GM21423 (cell line): Measurements from ENCODE around the gene TNK1.

Source experiments
- ATAC-seq: cut with Tn5 transposase; IDR thresholded peaks from one replicate; pipeline ENCODE4 v1.9.1; 2021; ENCODE audit warnings: mild to moderate bottlenecking, moderate library complexity; ENCODE audit not compliant: unreplicated experiment

The TNK1 gene

DNA sequence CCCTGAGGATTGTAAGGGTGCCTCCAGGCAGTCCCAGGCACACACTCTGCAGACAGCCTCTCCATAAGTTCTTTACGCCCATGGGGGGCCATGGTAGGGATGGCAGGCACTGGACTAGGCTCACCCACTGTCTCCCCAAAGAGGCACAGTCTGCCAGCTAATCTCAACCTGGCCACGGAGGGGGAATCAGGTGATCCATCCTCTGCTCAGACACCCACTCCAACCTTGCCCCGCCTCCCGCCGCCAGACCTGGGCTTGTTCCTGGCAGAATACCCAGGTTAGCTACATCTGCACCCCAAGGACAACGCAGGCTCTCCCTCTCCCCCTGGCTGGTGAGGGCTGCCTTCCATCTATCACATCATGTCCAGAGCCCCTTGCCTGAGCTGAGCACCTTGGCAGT is 28.0 kb downstream of the TNK1 start:
- no peak for ATAC-seq

DNA sequence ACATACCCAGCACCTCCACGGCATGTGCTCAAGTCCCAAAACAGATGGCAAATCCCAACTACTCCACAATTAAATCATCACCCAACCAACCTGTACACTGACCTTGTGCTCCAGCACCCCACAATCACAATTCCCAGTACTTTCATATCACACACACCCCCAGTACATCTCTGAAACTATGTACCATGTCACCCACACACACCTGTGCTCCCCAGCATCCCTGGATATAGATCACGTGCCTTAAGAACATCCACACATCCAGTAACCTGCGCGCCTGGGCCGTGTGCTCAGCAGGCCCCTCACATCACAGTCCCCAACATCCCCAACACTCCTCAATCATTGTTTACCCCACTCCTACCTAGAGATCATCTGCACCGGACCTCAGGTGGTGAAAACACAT is 28.8 kb downstream of the TNK1 start:
- ATAC-seq = no peak

DNA sequence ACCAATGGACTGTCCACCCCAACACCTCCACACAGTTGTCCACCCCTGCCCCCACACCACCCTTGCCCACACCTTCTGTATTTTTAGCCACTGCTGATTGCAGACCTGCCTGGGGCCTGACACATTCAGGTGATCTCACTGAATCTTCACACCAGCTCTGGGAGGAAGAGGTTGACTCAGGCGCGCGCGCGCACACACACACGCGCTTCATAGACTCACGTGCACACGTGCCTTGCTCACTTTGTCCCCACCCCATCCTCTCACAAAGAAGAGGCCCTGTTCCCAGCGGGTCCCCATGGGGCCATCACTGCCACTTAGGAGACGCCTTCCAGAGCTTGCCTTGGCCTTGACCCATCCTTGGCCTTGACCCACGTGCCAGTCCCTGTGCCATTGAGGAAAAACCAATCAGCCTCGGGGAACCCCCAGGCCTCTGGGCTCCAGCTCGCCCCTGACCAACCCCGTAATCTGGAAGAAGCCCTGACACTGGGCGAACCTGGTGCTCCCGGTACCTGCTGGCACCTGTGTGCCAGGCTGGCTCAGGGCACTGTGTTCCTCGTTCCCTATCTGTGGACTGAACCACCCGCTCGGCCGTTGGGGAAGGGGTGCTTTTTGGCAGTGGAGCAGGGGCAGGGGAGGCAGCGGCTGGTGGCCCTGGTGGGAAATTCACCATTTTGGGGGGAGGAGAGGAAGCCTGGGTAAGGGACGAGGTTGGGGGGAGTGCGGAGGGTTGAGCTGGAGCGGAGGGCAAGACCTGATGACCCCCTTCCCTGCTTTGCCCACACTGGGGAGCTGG is 29.9 kb downstream of the TNK1 start:
- ATAC-seq = no peak

DNA sequence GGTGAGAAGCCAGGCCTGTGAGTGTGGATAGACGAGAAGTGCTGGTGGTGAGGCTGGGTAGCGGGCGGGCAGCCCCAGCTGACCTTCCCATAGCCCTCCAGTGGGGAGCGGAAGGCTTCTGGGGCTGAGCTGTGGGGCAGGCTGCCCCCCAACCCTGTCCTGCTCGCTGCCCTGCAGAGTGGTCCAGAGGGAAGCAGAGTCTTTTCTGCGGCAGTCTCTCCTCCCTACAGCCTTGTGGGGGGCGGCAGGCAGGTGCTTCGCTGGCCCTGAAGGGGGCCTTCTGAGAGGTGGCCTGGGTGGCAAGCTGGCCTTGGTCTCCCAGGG is 30.5 kb downstream of the TNK1 start:
- no peak for ATAC-seq

DNA sequence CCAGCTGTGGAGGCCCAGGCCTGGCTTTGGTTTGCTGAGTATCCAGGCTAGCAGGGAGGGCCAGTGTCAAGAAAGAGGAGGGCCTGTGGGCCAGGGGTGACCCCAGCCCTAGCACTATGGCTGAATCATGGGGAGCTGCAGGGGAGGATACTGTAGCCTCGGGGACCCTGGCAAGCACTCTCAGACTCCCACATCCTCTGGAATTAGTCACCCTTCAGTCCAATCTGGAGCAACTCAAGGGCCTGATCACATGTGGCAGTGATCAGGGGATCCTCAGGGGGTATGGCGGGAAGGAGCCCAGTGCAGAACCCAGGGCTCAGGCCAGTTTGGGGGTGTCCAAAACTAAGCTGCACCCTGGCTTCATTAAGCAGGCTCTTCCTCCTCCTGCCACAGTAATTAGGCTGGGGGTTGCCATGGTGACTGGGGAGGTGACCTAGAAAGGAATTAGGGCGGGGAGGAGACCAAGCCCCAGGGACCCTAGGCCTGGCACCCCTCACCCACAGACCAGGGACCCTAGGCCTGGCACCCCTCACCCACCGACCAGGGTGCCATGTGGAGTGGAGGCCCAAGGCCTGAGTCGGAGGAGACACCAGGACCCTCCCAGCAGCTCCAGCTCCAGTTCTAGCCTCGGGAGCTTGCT is 32.6 kb downstream of the TNK1 start:
- ATAC-seq = no peak

DNA sequence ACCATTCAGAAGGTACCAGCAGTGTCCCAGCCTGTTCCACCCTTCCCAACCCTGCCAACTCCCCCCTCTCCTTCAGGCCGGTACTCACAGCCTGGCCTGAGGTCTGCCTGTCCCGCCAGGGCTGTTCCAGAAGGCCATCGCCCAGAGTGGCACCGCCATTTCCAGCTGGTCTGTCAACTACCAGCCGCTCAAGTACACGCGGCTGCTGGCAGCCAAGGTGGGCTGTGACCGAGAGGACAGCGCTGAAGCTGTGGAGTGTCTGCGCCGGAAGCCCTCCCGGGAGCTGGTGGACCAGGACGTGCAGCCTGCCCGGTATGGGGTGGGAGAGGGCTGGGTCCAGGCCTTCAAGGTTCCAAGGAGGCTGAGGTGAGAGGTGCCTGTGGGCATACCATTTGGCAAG is 33.9 kb downstream of the TNK1 start:
- no peak for ATAC-seq

DNA sequence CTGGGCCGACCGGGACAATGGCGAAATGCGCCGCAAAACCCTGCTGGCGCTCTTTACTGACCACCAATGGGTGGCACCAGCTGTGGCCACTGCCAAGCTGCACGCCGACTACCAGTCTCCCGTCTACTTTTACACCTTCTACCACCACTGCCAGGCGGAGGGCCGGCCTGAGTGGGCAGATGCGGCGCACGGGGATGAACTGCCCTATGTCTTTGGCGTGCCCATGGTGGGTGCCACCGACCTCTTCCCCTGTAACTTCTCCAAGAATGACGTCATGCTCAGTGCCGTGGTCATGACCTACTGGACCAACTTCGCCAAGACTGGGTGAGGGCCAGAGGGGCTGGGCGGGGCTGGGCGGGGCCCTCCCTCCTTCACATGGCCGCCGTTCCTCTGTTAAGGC is 34.9 kb downstream of the TNK1 start:
- ATAC-seq = no peak

DNA sequence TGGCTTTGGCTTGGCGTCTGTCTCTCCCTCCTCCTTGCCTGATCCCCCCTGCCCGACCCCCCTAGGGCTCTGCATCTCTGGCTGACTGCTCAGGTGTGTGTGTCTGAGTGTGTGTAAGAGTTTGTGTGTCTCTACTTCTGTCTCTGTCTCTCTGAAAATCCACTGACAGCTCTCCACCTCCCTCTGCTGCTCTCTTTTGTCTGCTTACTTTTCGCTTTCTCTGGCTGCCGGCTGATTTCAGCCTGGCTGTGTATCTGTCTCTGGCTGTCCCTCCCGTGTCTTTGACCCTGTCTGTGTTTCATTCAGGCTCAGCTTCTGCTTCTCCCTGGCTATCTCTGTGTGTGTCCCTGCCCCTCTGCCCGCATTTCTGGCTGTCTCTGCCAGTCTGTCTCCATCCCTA is 35.4 kb downstream of the TNK1 start:
- no peak for ATAC-seq

DNA sequence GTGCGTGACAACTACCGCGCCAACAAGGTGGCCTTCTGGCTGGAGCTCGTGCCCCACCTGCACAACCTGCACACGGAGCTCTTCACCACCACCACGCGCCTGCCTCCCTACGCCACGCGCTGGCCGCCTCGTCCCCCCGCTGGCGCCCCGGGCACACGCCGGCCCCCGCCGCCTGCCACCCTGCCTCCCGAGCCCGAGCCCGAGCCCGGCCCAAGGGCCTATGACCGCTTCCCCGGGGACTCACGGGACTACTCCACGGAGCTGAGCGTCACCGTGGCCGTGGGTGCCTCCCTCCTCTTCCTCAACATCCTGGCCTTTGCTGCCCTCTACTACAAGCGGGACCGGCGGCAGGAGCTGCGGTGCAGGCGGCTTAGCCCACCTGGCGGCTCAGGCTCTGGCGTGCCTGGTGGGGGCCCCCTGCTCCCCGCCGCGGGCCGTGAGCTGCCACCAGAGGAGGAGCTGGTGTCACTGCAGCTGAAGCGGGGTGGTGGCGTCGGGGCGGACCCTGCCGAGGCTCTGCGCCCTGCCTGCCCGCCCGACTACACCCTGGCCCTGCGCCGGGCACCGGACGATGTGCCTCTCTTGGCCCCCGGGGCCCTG is 36.3 kb downstream of the TNK1 start:
- no peak for ATAC-seq

DNA sequence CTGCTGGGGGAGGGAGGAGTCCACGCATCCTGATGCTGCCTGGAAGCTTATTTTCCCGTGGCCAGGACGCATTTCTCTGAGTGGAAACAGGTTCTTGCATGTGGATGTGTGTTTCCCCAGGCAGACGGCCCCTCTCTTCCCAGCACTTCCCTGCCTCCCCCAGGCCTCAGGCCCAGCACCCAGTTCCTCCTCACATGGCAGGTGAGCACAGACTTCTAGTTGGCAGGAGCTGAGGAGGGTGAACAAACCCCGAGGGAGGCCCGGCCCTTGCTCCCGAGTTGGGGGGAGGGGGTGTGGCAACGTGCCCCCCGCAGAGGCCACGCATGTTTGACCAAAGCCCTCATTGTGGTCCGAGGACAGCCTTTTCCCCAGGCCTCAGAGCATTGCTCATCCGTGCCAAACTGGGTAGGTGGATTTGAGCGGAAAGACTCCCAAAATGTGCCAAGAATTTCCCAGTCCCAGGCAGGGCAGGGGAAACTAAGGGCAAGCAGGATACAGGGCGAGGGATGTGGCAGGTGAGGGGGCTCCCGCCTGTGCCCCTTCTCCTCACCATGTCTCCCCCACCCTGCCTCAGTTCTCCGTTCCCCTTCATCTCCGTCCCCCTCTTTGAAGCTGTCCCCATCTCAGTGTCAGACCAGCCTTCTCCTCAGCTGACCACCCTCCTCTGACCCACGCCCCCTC is 37.7 kb downstream of the TNK1 start:
- no peak for ATAC-seq

DNA sequence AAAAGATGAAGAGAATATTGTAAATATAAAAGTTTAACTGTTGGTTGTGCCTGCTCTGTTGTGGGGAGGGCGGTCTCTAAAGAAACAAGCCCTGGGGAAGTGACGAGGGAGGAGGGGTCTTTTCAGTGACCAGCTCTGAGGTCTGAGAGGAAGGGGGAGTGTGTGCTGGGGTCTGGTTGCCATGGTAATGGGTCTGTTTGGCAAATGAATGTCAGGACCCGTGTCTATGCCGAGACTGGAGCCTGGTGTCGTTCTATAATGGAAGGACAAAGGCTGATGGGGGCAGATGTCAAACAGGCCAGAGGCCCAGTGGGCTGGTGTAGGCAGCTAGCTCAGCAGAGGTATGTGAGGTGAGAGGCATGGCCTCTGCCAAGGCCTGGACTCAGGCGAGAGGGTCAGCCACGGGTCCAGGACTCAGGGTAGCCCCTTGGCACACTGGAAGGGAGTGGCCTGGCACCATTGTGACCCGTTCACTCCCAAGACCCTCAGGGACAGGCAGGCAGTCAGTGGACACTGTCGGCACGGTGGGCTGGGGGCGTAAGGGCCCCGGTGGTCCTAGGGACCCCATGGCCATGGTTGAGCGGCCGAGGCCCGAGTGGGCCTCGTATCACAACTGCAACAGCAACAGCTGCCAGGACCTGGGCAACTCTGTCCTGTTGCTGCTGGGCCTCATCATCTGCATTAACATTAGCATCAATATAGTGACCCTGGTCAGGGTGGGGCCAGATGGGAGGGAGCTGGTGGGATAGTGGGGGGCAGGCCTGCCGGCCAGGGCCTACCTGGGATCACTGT is 39.1 kb downstream of the TNK1 start, which contains the start of gene SPEM1:
Gene SPEM1, plus strand, starts transcription at position 506 of the 792 bp plus-strand sequence. Its CDS starts 61 bp downstream, at position 567.
- no peak for ATAC-seq

DNA sequence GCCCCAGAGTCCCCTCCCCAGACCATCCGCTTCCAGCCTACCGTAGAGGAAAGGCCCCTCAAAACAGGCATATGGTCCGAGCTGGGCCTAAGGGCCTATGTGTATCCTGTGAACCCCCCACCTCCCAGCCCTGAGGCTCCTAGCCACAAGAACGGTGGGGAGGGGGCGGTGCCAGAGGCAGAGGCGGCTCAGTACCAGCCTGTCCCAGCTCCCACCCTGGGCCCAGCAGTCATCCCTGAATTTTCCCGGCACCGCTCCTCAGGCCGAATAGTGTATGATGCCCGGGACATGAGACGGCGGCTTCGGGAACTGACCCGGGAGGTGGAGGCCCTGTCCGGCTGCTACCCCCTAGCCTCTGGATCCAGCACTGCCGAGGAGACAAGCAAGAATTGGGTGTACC is 40.3 kb downstream of the TNK1 start:
- ATAC-seq = no peak

DNA sequence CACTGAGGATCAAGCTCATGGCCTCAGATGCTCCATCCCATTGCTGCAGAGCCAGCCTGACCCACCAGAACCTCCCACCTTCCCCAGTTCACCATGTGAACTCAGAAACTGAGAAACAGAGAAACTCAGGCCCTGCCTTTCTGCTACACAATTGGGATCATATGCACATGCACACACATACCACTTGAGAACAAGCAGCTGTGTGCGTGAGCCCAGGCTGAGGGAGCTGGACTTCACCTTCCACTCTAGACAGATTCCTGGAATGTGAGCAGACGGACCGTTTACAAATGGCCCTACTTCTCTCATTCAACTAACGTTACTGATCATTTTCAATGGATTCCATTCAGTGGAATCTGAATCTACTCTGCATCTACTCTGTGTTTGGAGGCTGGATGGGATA is 42.8 kb downstream of the TNK1 start:
- no peak for ATAC-seq

DNA sequence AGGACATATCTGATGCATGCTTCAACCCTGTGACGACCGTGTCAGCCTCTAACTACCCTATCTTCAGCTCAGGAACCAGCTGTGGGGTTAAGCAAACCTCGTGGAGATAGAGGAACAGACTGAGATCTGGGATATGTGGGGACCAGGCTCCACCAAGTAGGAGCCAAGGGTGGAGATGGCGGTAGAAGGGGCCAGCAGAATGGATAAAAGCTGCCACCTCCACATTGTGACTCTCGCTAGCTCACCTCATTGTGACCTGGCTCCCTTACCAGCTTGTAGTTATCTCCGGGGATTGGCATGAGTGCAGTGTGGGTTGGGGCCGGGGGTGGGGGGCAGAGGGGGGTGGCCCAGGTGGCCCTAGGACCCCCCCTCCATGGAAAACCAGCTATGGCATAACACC is 44.4 kb downstream of the TNK1 start, which contains the start of gene SPEM2:
Gene SPEM2, plus strand, starts transcription at position 301 of the 400 bp plus-strand sequence. Its CDS starts 73 bp downstream, at position 374.
- no peak for ATAC-seq

DNA sequence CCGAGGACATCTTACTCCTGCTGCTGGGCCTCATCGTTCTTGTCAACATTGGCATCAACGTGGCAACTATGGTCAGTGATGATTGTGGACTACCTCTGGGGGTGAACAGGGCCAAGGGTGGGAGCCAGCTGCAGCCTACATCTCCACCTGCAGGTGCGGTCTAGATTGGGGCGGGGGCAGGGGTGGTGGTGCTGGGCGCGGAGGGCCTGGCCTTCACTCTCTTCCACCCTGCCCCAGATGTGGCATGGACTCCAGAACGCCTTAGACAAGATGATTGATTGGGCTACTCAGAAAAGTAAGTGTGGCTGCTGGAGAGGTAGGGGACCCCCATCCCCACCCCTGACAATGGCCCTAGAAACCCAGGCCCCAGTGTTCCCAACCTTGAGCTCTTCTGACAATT is 44.9 kb downstream of the TNK1 start:
- no peak for ATAC-seq

DNA sequence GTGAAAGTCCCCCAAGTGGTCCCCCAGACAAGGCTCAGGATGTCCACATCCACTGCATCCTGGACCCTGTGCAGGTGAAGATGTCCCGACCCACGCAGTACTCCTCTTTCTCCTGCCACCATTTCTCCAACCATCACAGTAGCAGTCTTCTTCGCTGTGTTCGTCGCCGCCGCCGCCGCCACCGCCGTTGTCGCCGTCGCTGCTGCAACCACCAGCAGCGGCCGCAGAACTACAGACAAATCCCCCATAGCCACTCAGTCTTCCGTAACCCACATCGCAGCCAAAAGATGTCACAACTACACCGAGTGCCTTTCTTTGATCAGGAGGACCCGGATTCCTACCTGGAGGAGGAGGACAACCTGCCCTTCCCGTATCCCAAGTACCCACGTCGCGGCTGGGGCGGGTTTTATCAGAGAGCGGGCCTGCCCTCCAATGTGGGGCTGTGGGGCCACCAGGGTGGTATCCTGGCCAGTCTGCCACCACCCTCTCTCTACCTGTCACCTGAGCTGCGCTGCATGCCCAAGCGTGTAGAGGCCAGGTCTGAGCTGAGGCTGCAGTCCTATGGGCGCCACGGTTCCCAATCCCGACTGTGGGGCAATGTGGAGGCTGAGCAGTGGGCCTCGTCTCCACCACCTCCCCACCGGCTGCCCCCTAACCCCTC is 45.4 kb downstream of the TNK1 start:
- no peak for ATAC-seq

DNA sequence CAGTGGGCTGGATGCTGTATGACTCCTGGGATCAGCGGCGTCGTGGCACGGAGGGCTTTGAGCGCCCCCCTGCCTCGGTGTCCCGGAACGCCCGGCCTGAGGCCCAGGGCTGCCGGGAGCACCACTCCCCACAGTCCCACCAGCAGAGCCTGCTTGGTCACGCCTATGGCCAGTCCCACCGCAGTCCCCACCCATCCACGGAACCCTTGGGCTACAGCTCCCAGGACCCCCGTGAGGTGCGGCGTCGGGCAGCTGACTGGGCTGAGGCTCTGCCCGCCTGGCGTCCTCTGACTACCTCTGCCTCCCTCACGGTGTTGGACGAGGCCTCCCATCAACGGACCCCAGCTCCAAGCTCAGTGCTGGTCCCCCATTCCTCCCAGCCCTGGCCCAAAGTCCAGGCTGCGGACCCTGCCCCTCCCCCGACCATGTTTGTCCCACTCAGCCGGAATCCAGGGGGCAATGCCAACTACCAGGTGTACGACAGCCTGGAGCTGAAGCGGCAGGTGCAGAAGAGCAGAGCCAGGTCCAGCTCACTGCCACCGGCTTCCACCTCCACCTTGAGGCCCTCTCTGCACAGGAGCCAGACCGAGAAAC is 46.1 kb downstream of the TNK1 start:
- no peak for ATAC-seq

DNA sequence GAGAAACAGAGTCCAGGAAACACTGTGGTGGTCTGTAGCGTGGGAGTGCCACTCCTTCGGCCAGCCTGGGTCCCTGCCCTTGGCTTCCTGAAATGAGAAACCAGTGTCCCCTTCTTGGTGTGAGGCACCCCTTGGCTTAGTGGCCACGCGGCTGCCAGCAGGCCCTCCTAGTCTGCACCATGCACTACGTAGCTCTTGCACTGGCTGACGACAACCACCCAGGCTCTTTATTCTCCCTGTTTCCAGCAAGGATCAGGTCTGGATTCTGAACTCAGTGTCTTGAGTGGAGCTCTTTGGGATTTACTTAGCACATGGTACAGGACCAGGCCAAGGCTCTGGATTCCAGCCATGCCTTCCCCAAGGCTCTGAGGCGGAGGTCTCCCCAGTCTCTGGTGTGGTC is 46.7 kb downstream of the TNK1 start:
- no peak for ATAC-seq

DNA sequence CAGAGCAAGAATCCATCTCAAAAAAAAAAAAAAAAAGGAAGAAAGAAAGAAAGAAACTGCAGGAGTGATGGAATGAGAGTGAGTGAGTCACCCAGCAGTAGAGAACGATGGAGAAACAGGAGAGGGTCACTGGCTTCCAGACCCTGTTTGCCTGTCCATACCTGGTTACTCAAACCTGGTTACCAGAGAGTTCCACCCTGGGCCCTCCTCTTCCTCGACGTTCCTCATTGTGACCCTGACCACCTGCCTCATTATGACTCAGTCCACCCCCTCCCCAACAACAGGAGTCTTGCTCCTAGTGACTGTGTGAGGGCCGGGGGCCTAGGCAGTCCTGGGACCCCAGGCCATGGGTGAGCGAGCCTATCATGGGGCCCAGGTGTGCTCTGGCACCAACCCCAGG is 47.7 kb downstream of the TNK1 start, which contains the start of gene SPEM3:
Gene SPEM3, plus strand, starts transcription at position 301 of the 400 bp plus-strand sequence. Its CDS starts 46 bp downstream, at position 347.
- ATAC-seq = no peak

DNA sequence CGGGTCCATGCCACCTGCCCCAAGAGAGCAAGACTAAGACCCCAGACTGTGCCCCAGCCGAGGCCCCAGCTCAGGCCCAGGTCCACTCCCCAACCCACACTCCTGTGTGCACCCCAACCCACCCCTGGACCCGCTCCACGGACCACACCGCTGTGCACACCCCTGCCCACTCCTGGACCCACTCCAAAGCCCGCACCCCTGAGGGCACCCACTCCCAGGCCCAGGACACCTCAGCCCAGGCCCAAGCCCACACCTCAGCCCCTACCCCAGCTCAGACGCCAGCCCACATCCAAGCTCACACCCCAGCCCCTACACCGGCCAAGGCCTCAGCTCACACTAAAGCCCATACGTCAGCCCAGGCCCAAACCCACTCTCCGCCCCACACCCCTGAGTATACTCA is 48.8 kb downstream of the TNK1 start:
- ATAC-seq = no peak
